ENCODE results near the gene AMOT.
A peak's percentile ranks its signal among the peaks of the same experiment; 100 is the strongest.
"Not testable (repeated sequence)": the region's sequence is repeated elsewhere in the genome, so short reads cannot be mapped to it uniquely, and the experiment has no call there.

Gene AMOT
- 2.1 to 6.4 (median 5.5) reads per million in 4 donors for total RNA-seq

DNA sequence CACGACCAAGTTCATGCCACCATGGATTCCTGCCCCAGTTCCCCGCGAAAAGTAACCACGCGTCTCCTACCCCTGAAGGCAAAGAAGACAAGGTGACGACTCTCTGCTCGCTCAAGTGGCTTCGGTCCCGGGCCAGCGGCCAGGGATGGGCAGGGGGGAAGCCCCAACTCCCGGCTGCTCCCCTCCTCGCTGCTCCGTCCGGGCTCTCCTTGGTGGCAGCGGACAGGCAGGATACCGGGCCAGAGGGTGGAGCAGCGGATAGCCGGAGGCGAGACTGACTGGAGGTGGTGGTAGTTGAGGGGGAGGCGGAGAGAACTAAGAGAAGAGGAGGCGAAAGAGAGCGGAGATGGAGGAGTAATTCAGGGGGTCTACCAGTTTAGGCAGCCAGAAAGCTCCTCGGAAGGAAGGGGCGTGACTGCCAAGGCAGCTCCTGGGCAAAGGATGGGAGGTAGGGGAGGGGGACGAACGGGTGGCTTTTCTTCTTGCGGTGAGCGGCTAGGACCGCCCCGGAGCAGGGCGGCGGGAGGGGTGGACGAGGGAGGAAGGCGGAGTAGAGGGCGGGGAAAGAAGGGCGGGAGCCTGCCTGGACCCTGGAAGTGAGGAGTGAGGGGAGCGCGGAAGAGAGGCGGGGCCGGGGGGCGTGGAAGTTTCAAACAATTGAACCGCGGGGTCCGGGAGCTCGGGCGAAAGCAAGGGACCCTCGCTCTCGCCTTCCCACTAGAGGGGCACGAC, at the start of gene AMOT:
AMOT (minus strand) TSS at position 450 of the 732 bp plus-strand sequence. CDS start 17,705 bp downstream, outside the sequence.
- peak; percentile 50 to 61 (median 57) for DNase-seq

DNA sequence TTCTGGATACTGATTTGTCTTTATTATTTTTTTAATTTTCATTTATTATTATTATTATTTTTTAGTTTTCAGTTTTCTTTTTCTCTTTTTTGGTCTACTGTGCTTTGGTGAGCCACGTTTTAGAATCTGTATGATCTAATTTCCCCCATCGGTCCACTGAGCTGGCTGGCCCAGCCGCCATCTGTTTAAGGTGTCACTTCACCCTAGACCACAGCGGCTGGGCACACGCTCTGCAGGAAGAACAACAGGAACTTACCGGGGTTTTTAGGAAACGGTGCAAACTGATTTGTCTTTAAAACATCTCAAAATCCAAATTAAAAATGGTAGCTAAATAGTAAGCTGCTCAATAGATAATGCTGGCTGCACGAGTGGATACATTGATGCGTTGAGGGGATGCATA, 48.8 kb upstream of the AMOT start:
- no peak for DNase-seq

GRCh38 chrX:112888916-112889315, 48.3 kb upstream of the AMOT start:
- no peak for DNase-seq

DNA sequence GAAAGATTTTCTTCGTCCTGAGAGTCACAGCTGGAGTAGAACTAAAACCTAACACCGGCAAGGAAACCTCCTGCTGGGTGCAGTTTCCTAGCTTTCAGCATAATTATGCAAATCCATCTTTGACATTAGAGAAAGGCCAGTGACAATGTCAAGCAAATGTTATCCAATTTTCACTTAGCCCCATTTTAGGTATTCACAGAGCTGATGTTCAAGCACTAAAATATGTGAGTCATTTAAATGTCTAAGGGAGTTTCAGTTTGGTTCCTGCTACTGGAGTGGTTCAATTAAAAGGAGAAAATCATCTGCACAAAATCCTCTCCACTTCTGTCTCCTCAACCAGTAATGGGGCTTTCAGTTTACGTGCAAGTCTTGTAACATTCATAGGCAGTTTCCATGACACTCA, 37.1 kb upstream of the AMOT start:
- no peak for DNase-seq

DNA sequence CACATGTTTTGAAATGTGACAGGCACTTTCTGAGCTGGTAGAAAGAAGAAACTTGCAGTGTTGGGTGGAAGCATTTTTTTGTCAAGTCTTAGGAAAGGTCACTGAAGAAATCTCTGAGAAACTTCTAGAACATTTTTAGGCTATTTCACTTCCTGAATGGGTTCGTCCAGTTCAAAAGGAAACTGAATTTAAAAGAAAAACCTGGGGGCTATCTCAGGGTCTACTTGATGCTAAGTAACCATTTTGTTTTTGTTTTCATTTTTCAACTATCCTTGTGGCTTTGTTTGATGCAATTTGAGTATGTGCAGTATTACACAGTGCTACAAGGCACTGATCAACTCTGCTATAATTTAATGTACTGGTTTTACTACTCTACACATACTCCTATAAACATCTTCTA, 34.0 kb upstream of the AMOT start:
- no peak for DNase-seq

- DNase-seq: no peak
These were observed 33.5 kb upstream of the AMOT start for GRCh38 chrX:112874175-112874574.

DNA sequence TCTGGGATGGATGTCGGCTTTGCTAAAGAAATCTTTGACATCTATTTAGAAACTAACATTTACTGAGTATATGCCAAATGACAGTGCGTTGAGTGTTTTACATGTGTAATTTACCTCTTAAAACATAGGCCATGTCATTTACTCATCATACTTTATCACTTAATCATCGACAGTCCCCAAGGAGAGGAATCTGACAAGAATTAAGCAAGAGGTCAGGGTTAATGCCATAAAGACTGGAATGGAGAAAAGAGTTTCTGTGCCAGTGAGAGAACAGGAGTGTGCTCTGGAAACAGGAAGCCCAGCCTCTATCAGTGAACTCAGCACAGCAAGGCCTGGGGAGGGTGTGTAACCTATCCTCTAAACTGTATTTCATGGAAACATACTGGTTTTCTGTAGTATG, 28.0 kb upstream of the AMOT start:
- DNase-seq: no peak

DNA sequence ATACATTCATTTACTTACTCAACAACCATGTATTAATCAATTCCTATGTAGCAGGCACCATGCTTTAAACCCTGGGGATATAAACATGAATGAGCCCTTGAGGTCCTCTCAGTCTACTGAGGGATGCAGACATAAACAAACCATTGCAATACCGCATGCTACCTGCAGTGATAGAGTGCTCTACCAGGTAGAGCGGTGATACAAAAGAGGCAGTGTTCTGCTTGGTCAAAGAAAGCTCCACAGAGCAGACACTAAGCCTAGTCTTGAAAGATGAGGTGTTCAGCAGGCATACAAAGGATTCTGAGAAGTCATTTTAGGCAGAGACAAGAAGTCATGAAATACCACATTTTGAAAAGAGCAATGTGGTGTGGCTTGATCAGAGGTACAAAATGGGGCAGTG, 26.9 kb upstream of the AMOT start:
- no peak for DNase-seq

DNA sequence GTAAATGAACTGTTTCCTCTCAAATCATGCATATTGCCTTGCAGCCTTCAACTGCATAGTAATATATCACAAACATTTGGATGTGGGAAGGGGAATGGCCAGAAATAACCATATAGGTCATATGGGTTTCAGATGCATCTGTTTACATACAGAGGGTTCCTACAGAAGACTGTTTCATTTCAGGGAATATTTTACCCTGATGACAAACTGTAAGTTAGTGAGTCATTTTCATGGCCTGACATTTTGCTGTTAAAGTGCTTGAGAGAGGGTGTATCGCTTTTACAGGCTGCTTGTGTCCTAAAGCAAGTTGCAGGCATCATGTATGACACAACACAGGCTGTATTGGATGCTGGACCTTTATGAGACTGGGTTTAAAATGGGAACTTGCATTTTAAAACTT, 25.5 kb upstream of the AMOT start:
- DNase-seq: no peak

DNA sequence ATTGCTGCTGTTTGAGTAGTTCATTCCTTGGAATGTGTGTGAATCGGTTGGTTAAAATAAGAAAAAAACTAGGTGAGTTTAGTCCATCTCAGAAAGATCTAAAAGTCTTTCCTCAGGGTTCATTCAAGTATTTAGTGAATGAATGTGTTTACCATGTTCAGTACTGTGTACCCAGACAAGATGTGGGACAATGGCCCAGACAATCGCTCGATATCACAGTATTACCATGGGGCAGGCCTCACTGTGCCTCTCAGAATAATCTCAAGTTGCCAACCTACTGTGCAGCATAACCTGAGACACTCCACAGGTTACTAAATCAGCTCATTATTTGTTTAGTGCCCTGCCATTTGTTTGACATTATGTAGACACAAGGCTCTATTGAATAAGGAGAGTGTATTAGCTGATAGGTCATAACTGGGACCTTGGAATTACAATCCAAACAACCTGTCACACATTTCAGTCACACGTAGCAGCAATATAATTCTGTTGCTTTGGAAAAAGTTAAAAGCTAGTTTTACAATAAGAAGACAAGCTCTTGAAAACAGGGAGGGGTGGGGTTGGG, 24.9 kb upstream of the AMOT start:
- DNase-seq: no peak

- no peak for DNase-seq
These were observed 23.2 kb upstream of the AMOT start for GRCh38 chrX:112863850-112864249.

DNA sequence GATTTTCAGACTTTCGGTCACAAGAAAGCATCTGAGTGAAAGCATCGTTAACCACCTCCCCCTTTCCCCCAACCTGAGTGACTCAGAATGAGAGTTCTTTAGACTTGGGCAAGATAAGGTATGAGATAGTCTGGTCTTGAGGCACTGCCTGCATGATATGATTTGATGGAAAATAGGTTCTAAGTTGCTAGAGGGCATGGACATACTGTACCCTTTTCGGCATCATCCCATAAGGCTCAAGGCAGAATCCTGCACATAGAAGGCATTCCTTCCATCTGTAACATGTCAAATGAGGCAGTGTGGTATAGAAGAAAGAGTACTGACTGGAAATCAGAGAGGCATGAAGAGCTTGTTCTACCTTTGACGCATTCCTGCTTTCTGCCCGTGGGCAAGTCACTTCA, 16.8 kb upstream of the AMOT start:
- no peak for DNase-seq

DNA sequence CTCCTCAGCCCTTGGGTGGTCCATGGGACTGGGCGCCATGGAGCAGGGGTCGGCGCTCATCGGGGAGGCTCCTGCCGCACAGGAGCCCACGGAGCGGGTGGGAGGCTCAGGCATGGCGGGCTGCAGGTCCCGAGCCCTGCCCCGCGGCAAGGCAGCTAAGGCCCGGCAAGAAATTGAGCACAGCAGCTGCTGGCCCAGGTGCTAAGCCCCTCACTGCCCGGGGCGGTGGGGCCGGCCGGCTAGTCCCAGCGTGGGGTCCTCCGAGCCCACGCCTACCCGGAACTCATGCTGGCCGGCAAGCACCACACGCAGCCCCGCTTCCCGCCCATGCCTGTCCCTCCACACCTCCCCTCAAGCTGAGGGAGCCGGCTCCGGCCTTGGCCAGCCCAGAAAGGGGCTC, 14.3 kb upstream of the AMOT start:
- DNase-seq: not testable (repeated sequence)

DNA sequence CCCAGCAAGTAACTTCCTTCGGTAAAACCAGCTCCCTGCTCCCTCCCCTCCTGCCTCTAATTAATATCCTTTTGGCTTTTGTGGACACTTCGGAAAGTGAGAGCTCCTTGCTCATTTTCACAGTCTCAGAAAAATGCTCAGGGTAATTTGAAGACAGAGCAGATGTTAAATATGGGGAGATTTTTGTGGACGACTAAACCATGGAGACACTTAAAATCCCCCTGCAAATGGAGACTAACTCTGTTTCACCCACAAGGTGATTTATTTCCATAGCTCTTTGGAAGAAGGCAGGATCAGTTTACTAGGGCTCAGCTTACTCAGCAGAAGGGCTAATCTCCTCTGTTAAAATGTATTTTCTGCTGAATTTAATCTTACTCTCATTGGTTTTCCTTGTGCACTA, 12.2 kb upstream of the AMOT start:
- no peak for DNase-seq

GRCh38 chrX:112851806-112852205, 11.2 kb upstream of the AMOT start:
- peak in 1 of 5 donors; percentile 8 for DNase-seq

DNA sequence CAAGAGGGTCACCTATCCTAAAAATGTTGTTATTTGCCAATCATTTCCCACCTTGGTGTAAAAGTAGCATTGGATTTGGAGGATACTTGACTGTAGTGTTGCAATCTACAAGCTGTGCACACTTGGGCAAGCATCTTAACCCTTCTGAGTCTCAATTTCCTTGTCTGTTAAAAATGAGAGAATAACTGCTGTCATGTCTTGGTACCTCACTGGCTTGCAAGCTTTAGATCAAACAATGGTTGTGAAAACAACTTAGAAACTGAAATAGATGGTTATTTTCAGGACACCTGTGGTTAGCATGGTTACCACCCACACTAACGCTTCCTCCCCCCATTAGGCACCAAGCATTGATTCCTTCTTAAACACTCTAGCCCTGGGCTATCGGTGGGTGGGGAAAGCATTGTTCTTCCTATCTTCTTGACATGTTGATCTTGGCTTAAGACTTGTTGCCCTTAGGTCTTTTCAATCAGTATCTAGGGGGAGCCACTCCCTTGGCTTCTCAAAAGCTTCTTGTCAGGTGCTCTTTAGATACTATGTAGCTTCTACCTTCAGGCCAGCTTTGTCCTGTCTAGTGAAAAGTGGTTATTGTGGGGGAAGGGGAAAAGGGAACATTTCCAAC, 10.6 kb upstream of the AMOT start:
- DNase-seq: peak in 1 of 5 donors; percentile 38

DNA sequence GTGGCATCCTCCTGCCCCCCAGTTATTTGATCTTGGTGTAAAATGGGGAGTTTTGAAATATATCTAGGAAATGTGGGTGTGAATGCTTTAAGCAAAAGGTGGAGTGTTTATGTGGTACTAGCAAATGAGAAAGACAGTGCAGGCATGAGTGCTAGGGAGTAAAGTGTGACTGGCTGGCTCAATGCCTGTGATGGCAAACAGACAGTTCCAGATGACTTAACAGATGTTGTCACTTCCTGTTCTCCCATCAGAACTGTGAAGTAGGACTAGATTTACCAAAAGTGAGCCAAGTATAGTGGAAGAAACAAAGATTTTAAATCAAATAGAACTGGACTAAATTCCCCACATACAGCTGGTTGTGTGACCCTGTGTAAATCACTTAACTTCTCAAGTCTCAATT, 8.4 kb upstream of the AMOT start:
- DNase-seq: peak in 1 of 5 donors; percentile 10

GRCh38 chrX:112846782-112847181, 6.2 kb upstream of the AMOT start:
- DNase-seq: no peak

GRCh38 chrX:112846187-112846586, 5.6 kb upstream of the AMOT start:
- DNase-seq: no peak

DNA sequence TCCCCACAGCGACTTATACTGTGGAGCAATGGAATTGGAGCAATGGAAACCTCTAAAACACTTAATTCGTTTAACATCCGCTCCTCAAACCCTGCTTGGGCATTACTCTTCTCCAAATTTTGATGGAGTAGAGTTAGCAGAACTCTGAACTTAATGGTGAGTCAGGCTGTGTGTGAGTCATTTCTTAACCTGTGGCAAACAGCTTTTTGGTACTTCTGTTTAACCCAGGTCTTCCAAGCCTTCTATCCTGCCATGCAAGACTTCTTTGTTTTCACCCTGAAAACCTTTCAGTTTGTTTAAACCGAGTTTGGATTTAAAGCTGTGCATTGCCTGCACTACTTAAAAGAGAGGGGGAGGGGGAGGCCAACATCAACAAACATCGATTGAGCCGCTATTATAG, 3.6 kb upstream of the AMOT start:
- DNase-seq: peak in 1 of 5 donors; percentile 68

DNA sequence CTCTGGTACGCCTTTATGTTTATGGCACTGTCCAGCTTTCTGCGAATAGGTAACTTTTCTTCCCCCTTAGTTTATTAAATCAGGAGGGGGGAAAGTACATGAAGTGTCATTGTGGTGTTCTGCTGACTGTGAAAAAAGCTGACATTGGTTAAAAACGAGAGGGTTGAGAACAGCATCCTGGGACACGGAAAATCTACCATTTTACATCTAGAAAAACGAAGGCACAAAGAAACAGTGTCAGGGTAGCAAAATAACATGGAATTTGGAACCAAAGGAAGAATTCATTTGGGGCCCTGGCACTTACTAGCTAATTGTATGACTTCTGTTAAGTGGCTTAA, 1.2 kb upstream of the AMOT start:
- no peak for DNase-seq

DNA sequence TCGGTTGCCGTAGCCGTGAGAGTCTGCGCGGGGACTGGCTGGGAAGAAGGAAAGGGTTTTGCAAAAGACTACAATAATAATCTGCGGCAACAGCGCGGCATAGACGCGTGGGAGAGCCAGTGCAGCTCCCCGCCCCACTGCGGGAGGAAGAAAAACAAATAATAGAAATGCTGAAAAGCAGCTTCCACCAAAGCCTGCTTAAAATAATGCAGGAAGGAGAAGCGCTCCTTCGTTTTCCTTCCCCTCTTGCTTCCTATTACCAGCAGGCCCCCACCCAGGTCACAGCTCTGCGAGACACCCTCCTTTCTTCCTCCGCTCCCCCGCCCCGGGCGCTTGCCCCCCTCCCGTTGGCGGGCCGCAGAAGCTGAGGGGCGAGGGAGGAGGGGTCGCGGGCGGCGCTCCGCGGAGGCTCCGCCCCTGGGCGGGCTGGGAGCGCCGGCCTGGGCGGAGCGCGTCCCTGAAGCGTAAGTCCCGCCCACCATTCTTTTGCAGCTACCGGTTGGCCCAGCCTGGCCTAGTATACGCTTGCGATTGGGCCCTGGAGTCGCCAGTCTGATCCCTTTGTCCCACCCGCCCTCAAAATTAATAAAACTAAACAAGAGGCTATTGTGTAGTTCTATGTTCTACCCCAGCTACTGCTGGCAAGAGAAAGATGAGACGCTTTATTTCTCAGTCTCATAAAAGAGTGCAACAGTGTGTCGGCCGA, 636 bp upstream of the AMOT start:
- peak; percentile 58 to 77 (median 68) for DNase-seq

GRCh38 chrX:112839856-112840255, 775 bp downstream of the AMOT start:
- no peak for DNase-seq

GRCh38 chrX:112837531-112837930, 3.1 kb downstream of the AMOT start:
- DNase-seq: no peak
